IPS DF 19.7 (cell line): ENCODE results near the gene ST6GALNAC6.
A peak's percentile ranks its signal among the peaks of the same experiment; 100 is the strongest.
"Not testable (repeated sequence)": the region's sequence is repeated elsewhere in the genome, so short reads cannot be mapped to it uniquely, and the experiment has no call there.

ENCODE experiments used
- DNase-seq: peaks from one replicate; pipeline ENCODE4 v3.0.0-alpha.2; 2013; ENCODE audit warnings: low read depth, low spot score

Gene ST6GALNAC6

GRCh38 chr9:127855522-127855921, 43.9 kb downstream of the ST6GALNAC6 start:
- DNase-seq: no peak

GRCh38 chr9:127854960-127855359, 44.4 kb downstream of the ST6GALNAC6 start:
- DNase-seq: no peak

- DNase-seq: no peak
Measured at GRCh38 chr9:127854184-127854806, 45.1 kb downstream of the ST6GALNAC6 start, which contains the start of gene ENG. TSS of gene ENG (minus strand) at chr9:127854658. CDS start at chr9:127854355, 303 bp downstream.

GRCh38 chr9:127853312-127854183, 45.9 kb downstream of the ST6GALNAC6 start:
- DNase-seq: no peak

GRCh38 chr9:127852829-127853228, 46.6 kb downstream of the ST6GALNAC6 start:
- no peak for DNase-seq

- no peak for DNase-seq
Measured at GRCh38 chr9:127850286-127850830, 49.0 kb downstream of the ST6GALNAC6 start.

GRCh38 chr9:127848756-127849504, 50.5 kb downstream of the ST6GALNAC6 start:
- DNase-seq: no peak

GRCh38 chr9:127847833-127848755, 51.3 kb downstream of the ST6GALNAC6 start:
- DNase-seq: no peak

- no peak for DNase-seq
Measured at GRCh38 chr9:127847178-127847510, 52.3 kb downstream of the ST6GALNAC6 start.

GRCh38 chr9:127846443-127847177, 52.8 kb downstream of the ST6GALNAC6 start:
- DNase-seq: no peak

- DNase-seq: not testable (repeated sequence)
Measured at GRCh38 chr9:127845619-127846018, 53.8 kb downstream of the ST6GALNAC6 start.

- DNase-seq: peak; percentile 57
Measured at GRCh38 chr9:127844821-127845359, 54.5 kb downstream of the ST6GALNAC6 start.

- DNase-seq: no peak
Measured at GRCh38 chr9:127841087-127841835, 58.1 kb downstream of the ST6GALNAC6 start.

GRCh38 chr9:127838375-127839078, 60.9 kb downstream of the ST6GALNAC6 start:
- DNase-seq: no peak

- DNase-seq: no peak
Measured at GRCh38 chr9:127837346-127837745, 62.1 kb downstream of the ST6GALNAC6 start.

- DNase-seq: not testable (repeated sequence)
Measured at GRCh38 chr9:127836561-127836960, 62.8 kb downstream of the ST6GALNAC6 start.

- no peak for DNase-seq
Measured at GRCh38 chr9:127835991-127836516, 63.3 kb downstream of the ST6GALNAC6 start.
